Urinary bladder (tissue), 4 donors: Measurements from ENCODE around the gene FBXO2. TPM values are rescaled to one million over a fixed set of nuclear protein-coding genes. Genes with fewer than 3 reads are reported as not detected.
"Not testable (repeated sequence)": the region's sequence is repeated elsewhere in the genome, so short reads cannot be mapped to it uniquely, and the experiment has no call there.

Experiments
- DNase-seq: peaks from one replicate; pipeline ENCODE4 v3.0.0-alpha.2; 2015; ENCODE audit errors: extremely low spot score
- H3K27ac ChIP-seq: one replicate; pipeline ENCODE4 v1.5.1; 2013; ENCODE audit warnings: low read depth, mild to moderate bottlenecking, moderate library complexity
- H3K36me3 ChIP-seq: one replicate; pipeline ENCODE4 v1.6.1; 2013; ENCODE audit warnings: mild to moderate bottlenecking, moderate library complexity; ENCODE audit not compliant: insufficient read depth
- H3K4me1 ChIP-seq: one replicate; pipeline ENCODE4 v1.6.1; 2013; ENCODE audit warnings: mild to moderate bottlenecking, moderate library complexity; ENCODE audit not compliant: insufficient read depth
- H3K4me3 ChIP-seq: one replicate; pipeline ENCODE4 v1.5.1; 2013; ENCODE audit warnings: low read depth, low read length
- WGBS: extraction: QIAGEN DNeasy Blood & Tissue Kit; methylation state at CpG from one replicate; pipeline ENCODE4 v1.1.7; 2013; 5-methylcytosine and 5-hydroxymethylcytosine counted together
- polyA plus RNA-seq: library from polyadenylated mRNA; stranded (reverse); fragments of 200-250 nt; gene quantifications from one replicate; pipeline ENCODE4 v1.2.3, GENCODE V29; 2013
- total RNA-seq: library from RNA; depleted of rRNA; stranded (reverse); fragments of >200 nt; gene quantifications from one replicate; pipeline ENCODE4 v1.2.3, GENCODE V29; 2014
- donor health status: healthy with polysubstance abuse.
- donor health status: healthy.

FBXO2 gene
- total and polyA plus RNA-seq, 2 donors = 0.42 to 5.5 TPM

DNA sequence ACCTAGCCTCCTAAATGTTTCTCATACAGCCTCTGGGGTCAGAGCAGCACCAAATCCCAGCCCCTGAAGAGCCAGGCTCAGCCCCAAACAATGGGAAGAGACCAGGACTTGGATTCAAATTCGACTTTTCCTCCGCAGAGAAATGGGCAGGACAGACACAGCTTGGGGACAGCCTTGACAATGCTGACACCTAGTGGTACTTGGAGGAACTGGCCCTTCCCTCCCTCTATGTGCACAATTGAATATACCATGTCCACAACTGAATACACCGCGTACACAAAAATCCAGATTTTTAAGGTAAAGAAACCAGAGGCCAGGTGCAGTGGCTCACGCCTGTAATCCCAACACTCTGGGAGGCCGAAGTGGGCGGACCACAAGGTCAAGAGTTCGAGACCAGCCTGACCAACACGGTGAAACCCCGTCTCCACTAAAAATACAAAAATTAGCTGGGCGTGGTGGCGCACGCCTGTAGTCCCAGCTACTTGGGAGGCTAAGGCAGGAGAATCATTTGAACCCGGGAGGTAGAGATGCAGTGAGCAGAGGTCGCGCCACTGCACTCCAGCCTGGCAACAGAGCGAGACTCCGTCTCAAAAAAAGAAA is 11.7 kb downstream of the FBXO2 start:
- H3K36me3 ChIP-seq, H3K4me3 ChIP-seq, DNase-seq, H3K4me1 ChIP-seq, H3K27ac ChIP-seq: not testable (repeated sequence)
- WGBS = 57% methylated on average over 18 of the region's 18 CpGs

DNA sequence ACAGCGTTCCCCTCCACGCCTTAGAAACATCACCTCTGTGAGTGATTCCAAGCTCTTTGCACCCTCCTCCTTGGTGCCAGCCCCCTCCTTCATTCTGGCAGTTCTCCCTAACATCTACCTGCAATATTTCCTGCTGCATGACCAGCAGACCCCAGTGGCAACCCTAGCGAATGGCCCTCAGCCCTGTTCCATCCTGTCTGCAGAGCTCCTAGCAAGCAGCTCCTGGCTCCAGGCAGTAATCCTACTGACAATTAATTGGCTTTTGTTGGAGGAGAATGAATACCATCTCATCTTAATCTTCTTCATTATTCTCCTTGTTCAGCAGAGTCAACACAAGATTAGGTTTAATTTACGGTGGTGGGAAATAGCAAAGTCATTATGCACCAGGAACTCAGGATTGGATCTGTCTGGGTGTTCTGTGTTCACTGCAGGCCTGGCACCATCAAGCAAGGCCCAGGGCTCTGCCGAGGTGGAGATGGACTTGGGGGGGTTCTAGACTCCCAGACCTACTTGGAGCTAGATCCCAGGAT is 12.4 kb downstream of the FBXO2 start:
- DNase-seq = no peak
- H3K27ac ChIP-seq = no peak overlapping the region
- no peaks in the 10 kb centered on the region for H3K36me3 ChIP-seq
- no peaks in the 10 kb centered on the region for H3K4me1 ChIP-seq
- WGBS = 58% methylated on average over 5 of the region's 5 CpGs
- no peak overlapping the region for H3K4me3 ChIP-seq

DNA sequence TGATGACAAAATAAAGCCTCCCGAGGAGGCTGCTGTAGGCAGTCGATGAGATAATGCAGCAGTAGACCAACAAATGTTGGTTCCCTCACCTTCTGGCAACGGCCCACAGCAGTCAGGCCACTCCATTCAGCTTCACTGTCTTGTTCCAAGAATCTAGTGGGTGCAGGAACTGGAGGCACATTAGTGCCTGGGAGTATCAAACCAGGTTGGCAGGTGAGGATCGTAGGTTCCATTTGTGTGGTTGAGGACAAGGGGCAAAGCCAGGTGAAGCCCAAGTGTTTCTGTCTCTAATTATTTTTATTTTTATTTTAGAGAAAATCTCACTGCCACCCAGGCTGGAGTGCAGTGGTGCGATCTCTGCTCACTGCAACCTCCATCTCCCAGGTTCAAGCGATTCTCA is 13.3 kb downstream of the FBXO2 start:
- Histone ChIP-seq H3K4me1 (no peaks in the 10 kb centered on the region), H3K27ac (no peak overlapping the region), H3K4me3 (no peak overlapping the region), H3K36me3 (no peaks in the 10 kb centered on the region)
- WGBS = 67% methylated on average over 6 of the region's 6 CpGs
- DNase-seq = no peak

DNA sequence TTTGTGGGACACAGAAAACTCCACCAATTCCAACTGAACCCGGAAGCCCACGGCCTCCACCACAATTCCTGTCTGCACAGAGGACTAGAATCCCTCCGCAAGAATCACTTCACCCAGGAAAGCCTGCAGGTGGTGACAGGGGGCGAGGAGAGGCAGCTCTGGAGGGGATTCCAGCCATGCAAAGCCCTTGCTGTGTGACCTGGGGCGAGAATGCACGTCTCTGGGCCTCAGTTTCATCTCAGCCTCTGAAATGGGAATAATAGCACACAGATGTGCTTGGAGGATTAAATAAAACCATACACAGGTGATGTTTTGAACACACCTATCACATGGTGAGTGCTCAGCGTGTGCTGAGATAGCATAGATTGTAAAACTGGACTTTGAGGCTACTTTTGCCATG is 14.1 kb downstream of the FBXO2 start:
- Histone ChIP-seq H3K4me1 (no peaks in the 10 kb centered on the region), H3K4me3 (no peak overlapping the region), H3K36me3 (no peaks in the 10 kb centered on the region), H3K27ac (no peak overlapping the region)
- DNase-seq = no peak
- 66% methylated on average over 7 of the region's 7 CpGs for WGBS

DNA sequence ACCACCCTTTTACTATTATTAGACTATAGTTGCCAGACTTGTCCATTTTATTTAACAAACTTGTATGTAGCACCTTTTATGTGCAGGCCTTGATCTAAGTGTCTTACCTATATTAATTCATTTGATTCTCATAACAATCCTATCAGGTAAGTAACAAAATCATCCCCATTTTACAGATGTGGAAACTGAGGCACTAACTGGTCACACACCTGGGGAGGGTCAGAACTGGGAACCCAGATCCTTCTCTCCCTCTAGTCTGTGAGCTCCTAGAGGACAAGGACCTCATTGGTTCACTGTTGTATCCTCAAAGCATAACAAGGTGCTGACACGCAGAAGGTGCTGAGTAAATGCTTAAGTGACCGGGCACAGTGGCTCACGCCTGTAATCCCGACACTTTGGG is 14.9 kb downstream of the FBXO2 start:
- Histone ChIP-seq H3K27ac (no peak overlapping the region), H3K4me1 (no peaks in the 10 kb centered on the region), H3K4me3 (no peak overlapping the region), H3K36me3 (no peaks in the 10 kb centered on the region)
- 85% methylated on average over 4 of the region's 4 CpGs for WGBS
- DNase-seq = no peak

DNA sequence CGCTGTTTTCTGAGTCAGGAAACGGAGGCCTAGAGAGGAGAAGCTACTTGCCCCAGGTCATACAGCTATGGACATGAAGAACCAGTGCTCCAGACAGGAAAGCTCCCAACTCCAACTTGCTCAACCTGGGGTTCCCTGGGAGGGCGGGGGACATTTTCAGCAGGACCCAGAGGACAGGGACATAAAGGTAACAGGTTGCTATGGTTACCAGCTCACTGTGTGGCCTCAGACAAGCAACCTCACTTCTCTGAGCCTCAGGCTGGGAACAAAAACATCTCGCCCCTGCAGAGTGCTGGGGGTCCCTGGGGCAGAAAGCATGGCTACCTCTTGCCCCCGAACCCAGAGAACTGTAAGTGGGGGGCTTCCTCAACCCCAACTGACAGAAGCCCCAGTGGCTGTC is 16.1 kb downstream of the FBXO2 start:
- Histone ChIP-seq H3K4me3 (no peak overlapping the region), H3K4me1 (no peaks in the 10 kb centered on the region), H3K36me3 (no peaks in the 10 kb centered on the region), H3K27ac (no peak overlapping the region)
- WGBS = 47% methylated on average over 5 of the region's 5 CpGs
- no peak for DNase-seq

DNA sequence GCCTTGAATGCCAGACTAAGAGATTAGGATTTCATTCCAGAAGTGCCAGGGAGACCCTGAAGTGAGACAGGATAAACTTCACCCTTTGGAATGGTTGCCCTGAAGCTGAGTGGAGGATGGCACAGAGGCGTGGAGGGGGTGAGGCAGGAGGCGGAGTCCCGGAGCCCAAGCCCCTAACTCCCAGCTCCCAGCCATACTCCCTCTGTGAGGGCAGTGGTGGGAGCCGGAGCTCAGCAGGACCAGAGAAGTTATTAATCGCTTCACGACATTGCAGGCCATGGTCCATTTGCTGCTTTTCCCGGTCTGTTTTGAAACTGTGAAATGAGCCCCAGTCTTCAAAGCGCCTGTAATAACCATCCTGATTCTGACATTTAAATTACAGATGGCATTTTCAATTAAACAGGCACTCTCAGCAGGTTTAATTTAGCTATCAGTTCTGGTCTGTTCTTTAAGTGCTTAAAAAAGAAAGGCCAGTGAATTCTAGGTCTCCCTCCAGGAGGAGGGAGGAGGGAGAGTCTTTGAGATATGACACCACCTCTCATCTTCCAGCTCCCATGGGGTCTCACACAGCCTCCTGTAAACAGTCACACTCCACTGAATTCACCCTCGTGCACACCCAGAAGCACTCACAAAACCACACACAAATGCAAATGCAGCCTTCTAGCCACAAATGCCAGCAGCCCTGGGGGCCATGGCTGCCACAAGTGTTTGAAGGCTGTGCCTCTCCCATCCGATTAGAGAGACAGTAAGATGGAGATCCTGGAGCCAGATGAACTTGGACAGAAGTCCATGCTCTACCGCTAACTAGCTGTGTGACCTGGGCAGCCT is 19.6 kb downstream of the FBXO2 start:
- Histone ChIP-seq H3K36me3 (no peaks in the 10 kb centered on the region), H3K4me3 (no peak overlapping the region), H3K27ac (no peak overlapping the region), H3K4me1 (no peaks in the 10 kb centered on the region)
- no peak for DNase-seq
- 73% methylated on average over 11 of the region's 11 CpGs for WGBS

DNA sequence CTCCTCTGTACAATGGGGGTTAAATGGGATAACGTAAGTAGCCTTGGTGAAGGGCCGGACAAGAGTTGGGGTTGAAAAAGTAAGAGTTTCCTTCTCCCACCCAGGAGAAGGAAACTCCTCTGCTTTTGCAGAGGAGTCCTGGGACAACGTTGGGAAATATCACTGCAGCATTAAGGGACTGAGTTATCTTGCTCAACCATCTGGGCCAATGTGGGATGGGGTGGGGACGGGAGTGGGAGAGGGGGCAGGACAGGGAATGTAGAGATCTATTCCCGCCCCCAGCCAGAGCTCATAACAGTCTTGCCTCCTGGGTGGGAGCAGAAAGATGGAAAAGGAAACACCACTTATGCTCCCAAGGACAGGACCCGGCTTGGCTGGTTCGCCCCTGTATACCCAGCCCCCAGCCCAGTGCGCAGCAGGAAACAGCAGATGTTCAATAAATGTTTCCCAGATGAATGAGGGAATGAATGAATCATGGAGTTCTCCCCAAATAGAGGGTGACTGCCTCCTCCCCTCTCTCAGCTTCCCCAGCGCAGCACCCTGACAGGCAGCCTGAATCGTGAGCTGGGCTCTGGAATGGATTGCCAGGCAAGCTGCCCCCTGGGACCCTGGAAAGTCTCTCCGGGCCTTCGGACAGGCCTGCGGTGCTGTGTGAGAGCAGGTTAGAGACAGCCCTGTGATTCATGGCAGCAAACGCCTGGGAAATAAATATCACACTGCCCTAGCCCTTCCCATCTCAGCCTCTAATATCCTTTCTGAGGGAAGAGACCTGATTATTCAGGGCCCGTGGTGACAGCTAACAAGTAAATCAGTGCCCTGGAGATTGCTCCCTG is 24.8 kb downstream of the FBXO2 start:
- no peak overlapping the region for H3K4me3 ChIP-seq

DNA sequence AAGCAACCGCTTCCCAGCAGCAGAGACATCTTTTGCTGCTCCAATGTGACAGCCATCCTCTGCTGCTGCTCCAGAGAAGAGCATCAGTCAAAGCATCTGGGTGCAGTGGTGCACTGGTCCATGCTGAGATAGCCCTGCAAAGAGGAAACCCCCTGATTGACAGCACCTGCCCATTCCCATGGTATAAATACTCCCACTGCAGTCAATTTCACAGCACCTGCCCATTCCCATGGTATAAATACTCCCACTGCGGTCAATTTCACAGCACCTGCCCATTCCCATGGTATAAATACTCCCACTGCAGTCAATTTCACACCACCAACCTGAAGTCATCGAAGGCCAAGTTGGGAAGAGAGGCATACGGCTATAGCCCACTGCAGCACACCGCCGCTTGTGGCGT is 25.5 kb downstream of the FBXO2 start:
- Histone ChIP-seq H3K4me1 (no peaks in the 10 kb centered on the region), H3K36me3 (no peaks in the 10 kb centered on the region), H3K4me3 (no peak overlapping the region), H3K27ac (no peak overlapping the region)
- 93% methylated on average over 7 of the region's 7 CpGs for WGBS
- no peak for DNase-seq

More for the DNA sequence above, 24.8 kb downstream of the FBXO2 start:
- Histone ChIP-seq H3K36me3 (no peaks in the 10 kb centered on the region), H3K27ac (no peak overlapping the region), H3K4me1 (no peaks in the 10 kb centered on the region)
- DNase-seq = no peak
- WGBS = 46% methylated on average over 15 of the region's 15 CpGs

DNA sequence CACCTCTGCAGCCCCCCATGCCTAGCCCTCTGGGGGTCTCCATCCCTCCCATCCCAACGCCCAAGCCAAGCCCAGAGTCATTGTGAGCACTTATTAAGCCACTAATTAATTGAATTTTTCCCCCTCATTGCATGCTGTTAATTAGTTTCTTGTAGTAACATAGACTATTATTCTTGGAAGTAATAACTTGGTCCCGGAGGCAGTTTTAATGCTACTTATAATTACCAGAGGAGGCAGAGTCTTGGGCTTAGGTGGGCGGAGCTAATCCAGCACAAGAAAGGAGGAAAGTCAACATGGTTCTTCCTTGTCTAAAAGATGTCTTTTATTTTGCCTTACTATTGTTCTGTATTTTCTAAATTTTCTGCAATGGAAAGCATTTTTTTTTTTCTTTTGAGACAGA is 27.7 kb downstream of the FBXO2 start:
- no peaks in the 10 kb centered on the region for H3K4me1 ChIP-seq
- no peak overlapping the region for H3K4me3 ChIP-seq
- H3K27ac ChIP-seq = no peak overlapping the region
- H3K36me3 ChIP-seq = no peaks in the 10 kb centered on the region
- WGBS = 70% methylated on average over 3 of the region's 3 CpGs
- DNase-seq = no peak

DNA sequence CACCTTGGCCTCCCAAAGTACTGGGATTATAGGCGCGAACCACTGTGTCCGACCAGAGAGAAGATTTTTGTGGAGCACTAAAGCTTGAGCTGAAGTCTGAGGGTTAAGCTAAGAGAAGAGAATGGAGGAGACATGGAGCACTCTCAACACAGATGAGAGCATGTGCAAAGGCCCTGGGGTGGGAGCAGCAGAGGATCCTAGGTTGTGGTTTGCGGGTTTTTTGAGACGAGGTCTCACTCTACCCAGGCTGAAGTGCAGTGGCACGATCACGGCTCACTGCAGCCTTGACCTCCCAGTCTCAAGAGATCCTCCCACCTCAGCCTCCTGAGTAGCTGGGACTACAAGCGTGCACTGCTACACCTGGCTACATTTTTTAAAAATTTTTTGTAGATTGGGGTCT is 30.5 kb downstream of the FBXO2 start:
- 79% methylated on average over 8 of the region's 8 CpGs for WGBS

DNA sequence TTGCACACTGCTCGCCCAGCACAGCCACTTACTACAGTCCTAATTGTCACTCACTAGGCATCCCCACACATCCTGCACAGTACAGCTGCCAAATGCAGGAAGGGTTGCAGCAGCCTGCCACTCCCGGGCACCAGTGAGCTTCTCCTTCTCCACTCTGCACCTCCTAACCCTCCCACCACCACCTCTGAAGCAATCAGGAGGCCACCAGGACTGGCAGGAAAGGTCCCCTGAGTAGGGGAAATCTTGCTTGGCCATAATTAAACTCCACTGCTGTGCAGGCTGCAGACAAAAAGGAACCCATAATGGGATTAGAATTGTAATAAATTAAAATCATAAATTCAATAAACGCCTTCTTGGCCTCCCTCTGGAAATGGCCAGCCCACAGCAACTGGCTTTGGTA is 31.8 kb downstream of the FBXO2 start:
- no peaks in the 10 kb centered on the region for H3K36me3 ChIP-seq
- H3K4me3 ChIP-seq = no peak overlapping the region
- H3K4me1 ChIP-seq = no peaks in the 10 kb centered on the region
- DNase-seq = no peak
- no peak overlapping the region for H3K27ac ChIP-seq
- 48% methylated on average over 3 of the region's 3 CpGs for WGBS

More for the DNA sequence above, 30.5 kb downstream of the FBXO2 start:
- no peak for DNase-seq
- Histone ChIP-seq H3K27ac (no peak overlapping the region), H3K4me3 (no peak overlapping the region), H3K4me1 (no peaks in the 10 kb centered on the region), H3K36me3 (no peaks in the 10 kb centered on the region)

DNA sequence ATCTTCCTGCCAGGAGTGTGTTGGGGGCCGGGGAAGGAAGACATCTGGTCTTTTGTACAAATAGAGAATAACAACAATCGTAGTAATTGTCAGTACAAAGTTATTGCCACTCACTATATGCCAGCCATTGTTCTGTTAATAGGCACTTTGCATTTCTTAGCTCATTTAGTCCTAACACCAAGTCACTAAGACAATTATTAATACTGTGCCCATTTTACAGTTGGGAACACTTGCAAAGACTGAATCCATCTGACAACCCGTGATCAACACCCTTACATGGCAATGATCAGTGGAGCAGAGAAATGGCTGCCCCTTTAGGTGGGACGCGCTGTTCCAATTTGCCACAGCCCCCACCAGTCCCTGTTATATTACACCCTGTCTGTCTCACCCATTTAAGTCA is 33.3 kb downstream of the FBXO2 start:
- Histone ChIP-seq H3K27ac (no peak overlapping the region), H3K4me1 (no peaks in the 10 kb centered on the region), H3K4me3 (no peak overlapping the region), H3K36me3 (no peaks in the 10 kb centered on the region)
- no peak for DNase-seq
- 70% methylated on average over 5 of the region's 5 CpGs for WGBS
